Endothelial cell of umbilical vein (primary cell): Measurements from ENCODE around the gene CCNA1. TPM values are rescaled to one million over a fixed set of nuclear protein-coding genes. Genes with fewer than 3 reads are reported as not detected.

Experiments used
- BruUV-seq: library from RNA; stranded (reverse); fragments of 400-500 nt; replicated peaks from 2 replicates; lab custom pipeline; 2021; lab: Mats Ljungman, UMichigan
- CTCF ChIA-PET: fragments of 300-600, 350-600 bp; sonication (Branson Sonifier 250); formaldehyde crosslinking; loops from one replicate; lab custom pipeline; 2021; ENCODE audit warnings: antibody characterized with exemption, inconsistent platforms; lab: Charles Lee
- POLR2A ChIA-PET: fragments of 300-600, 350-600 bp; sonication (Branson Sonifier 250); formaldehyde crosslinking; loops from one replicate; lab custom pipeline; 2021; ENCODE audit warnings: antibody characterized with exemption, inconsistent platforms; lab: Charles Lee
- DNase-seq: peaks from one replicate; pipeline ENCODE4 v3.0.0-alpha.2; 2011; ENCODE audit warnings: low read depth, low spot score
- FAIRE-seq: peaks from 2 replicates; lab custom pipeline; 2011; peaks lifted over from hg19 to GRCh38; lab: Jason Lieb, UNC
- H2AFZ ChIP-seq: 2 replicates; pipeline ENCODE4 v1.6.0; 2012; ENCODE audit warnings: low read depth, low read length, control low read depth, inconsistent platforms
- H3K27ac ChIP-seq: 2 replicates; pipeline ENCODE4 v1.5.1; 2011; ENCODE audit warnings: low read depth, mild to moderate bottlenecking, control low read depth, low read length, moderate library complexity; ENCODE audit not compliant: insufficient read depth
- H3K27me3 ChIP-seq, 2 experiments: 2 replicates each; pipeline versions ENCODE4 v1.6.0 to v1.6.1; 2011; ENCODE audit warnings: low read length in 2 of 2, mixed read lengths in 1 of 2; ENCODE audit not compliant: control insufficient read depth in 2 of 2, insufficient read depth in 2 of 2
- H3K36me3 ChIP-seq, 2 experiments: 2 replicates in 1 of 2; 3 replicates in 1 of 2; pipeline ENCODE4 v1.5.1; 2011; ENCODE audit warnings: low read length in 2 of 2, mild to moderate bottlenecking in 1 of 2, moderate library complexity in 1 of 2; ENCODE audit not compliant: control insufficient read depth in 2 of 2, insufficient read depth in 2 of 2; ENCODE audit errors: extremely low read depth in 1 of 2
- H3K4me1 ChIP-seq: 3 replicates; pipeline ENCODE4 v1.5.1; 2011; ENCODE audit warnings: mild to moderate bottlenecking, low read length; ENCODE audit not compliant: control insufficient read depth, insufficient read depth; ENCODE audit errors: extremely low read depth
- H3K4me2 ChIP-seq: 2 replicates; pipeline ENCODE4 v1.6.1; 2011; ENCODE audit warnings: low read length, control low read depth, mixed read lengths; ENCODE audit not compliant: insufficient read depth
- H3K4me3 ChIP-seq, 3 experiments: fragments of 200-600 bp in 1 of 3; sonication (generic), shearing (Covaris generic) in 1 of 3; replicated peaks in 1 of 3; 2 replicates each; pipeline ENCODE4 v1.5.1; 2011 to 2016; ENCODE audit warnings: control low read depth in 3 of 3, low read length in 3 of 3, mild to moderate bottlenecking in 2 of 3, inconsistent platforms in 1 of 3, low read depth in 1 of 3, moderate library complexity in 1 of 3; ENCODE audit not compliant: insufficient read depth in 1 of 3
- H3K79me2 ChIP-seq: 2 replicates; pipeline ENCODE4 v1.6.0; 2012; ENCODE audit warnings: low read length, inconsistent platforms; ENCODE audit not compliant: control insufficient read depth, insufficient read depth
- H3K9ac ChIP-seq: replicated peaks from 2 replicates; pipeline ENCODE3; 2011; ENCODE audit warnings: low read length, control low read depth; ENCODE audit not compliant: insufficient read depth; ENCODE audit errors: extremely low read depth
- H3K9me1 ChIP-seq: replicated peaks from 3 replicates; pipeline ENCODE4 v1.6.0; 2011; ENCODE audit warnings: mild to moderate bottlenecking, low read length; ENCODE audit not compliant: control insufficient read depth, insufficient read depth; ENCODE audit errors: extremely low read depth
- H3K9me3 ChIP-seq: replicated peaks from 2 replicates; pipeline ENCODE4 v1.5.1; 2012; ENCODE audit warnings: low read length, inconsistent platforms; ENCODE audit not compliant: control insufficient read depth, insufficient read depth
- H4K20me1 ChIP-seq: replicated peaks from 2 replicates; pipeline ENCODE3; 2011; ENCODE audit warnings: mild to moderate bottlenecking, low read length; ENCODE audit not compliant: control insufficient read depth, insufficient read depth; ENCODE audit errors: extremely low read depth
- CTCF ChIP-seq, 2 donors: IDR thresholded peaks; 1 replicate in 1 of 2; 2 replicates in 1 of 2; pipeline ENCODE4 v1.5.1; 2011; ENCODE audit warnings: low read length in 2 of 2, mild to moderate bottlenecking in 2 of 2, moderate library complexity in 2 of 2, control low read depth in 1 of 2, inconsistent platforms in 1 of 2, low read depth in 1 of 2; ENCODE audit not compliant: insufficient read depth in 1 of 2; ENCODE audit errors: extremely low read depth in 1 of 2
- EZH2 ChIP-seq: IDR thresholded peaks from 2 replicates; pipeline ENCODE4 v1.6.1; 2012; ENCODE audit warnings: borderline replicate concordance, low read depth, mild to moderate bottlenecking, moderate library complexity, low read length, inconsistent platforms; ENCODE audit not compliant: severe bottlenecking
- FOS ChIP-seq: IDR thresholded peaks from 2 replicates; pipeline ENCODE4 v1.6.1; 2011; ENCODE audit warnings: mild to moderate bottlenecking, low read length, moderate library complexity, borderline replicate concordance; ENCODE audit not compliant: insufficient read depth
- GATA2 ChIP-seq: IDR thresholded peaks from 2 replicates; pipeline ENCODE4 v1.7.0; 2011; ENCODE audit warnings: low read depth, mild to moderate bottlenecking, moderate library complexity, mixed read lengths, low read length; ENCODE audit not compliant: insufficient read length, insufficient read depth
- JUN ChIP-seq: IDR thresholded peaks from 2 replicates; pipeline ENCODE4 v1.6.1; 2011; ENCODE audit warnings: borderline replicate concordance, low read depth; ENCODE audit not compliant: insufficient read length, insufficient read depth
- MAX ChIP-seq: IDR thresholded peaks from 2 replicates; pipeline ENCODE4 v1.6.1; 2011; ENCODE audit not compliant: insufficient read depth, insufficient read length
- MYC ChIP-seq: IDR thresholded peaks from one replicate; pipeline ENCODE4 v1.6.1; 2011; ENCODE audit warnings: mild to moderate bottlenecking, low read depth, low read length
- POLR2A ChIP-seq: IDR thresholded peaks from 2 replicates; pipeline ENCODE4 v1.6.1; 2012; ENCODE audit warnings: low read depth, mild to moderate bottlenecking, control low read depth, low read length
- POLR2AphosphoS5 ChIP-seq: IDR thresholded peaks from 2 replicates; pipeline ENCODE4 v1.6.1; 2012; ENCODE audit warnings: low read depth, mild to moderate bottlenecking, control low read depth, low read length, moderate library complexity; ENCODE audit not compliant: insufficient read depth
- dilution Hi-C: fragments of 300-500 bp; cut with MboI; formaldehyde crosslinking; loops from one replicate; pipeline ENCODE4 v1.15.0; 2019; ENCODE audit warnings: low sequenced_read_pairs; ENCODE audit not compliant: extremely low pct_ligation_motif_present
- intact Hi-C: fragments of 100-400 bp; cut with micrococcal nuclease; formaldehyde crosslinking; loops from one replicate; pipeline ENCODE4 v1.10.0; 2022
- polyA plus RNA-seq, 4 experiments: library from polyadenylated mRNA; depleted of rRNA in 3 of 4; stranded (reverse) in 3 of 4; unstranded in 1 of 4; fragments of >200 nt; gene quantifications; 2 replicates each; pipeline versions ENCODE4 v1.2.1 to v1.2.3, GENCODE V29; 2011 to 2012; ENCODE audit warnings: missing spikeins in 1 of 4
- total RNA-seq: library from RNA; stranded (reverse); gene quantifications from 2 replicates; pipeline ENCODE4 v1.2.3, GENCODE V29; 2021

CCNA1 gene
- total and polyA plus RNA-seq, 2 donors (not counting 3 experiments of a cell fraction or from before 2014, with no cell fraction given): 0.46 to 2.8 TPM

- TF ChIP-seq FOS (no peak), POLR2AphosphoS5 (no peak), CTCF (IDR thresholded peaks at IDR 0.05; ENCODE audit: extremely low read depth in 1 of 2, insufficient read depth in 1 of 2, low read depth in 1 of 2, low read length in 2 of 2) (no peak), JUN (no peak), EZH2 (no peak), POLR2A (no peak), GATA2 (no peak), MAX (no peak), MYC (no peak)
- Histone ChIP-seq H3K79me2 (no peaks in the 10 kb centered on the region), H3K9me3 (no peaks in the 10 kb centered on the region), H3K36me3 (no peaks in the 10 kb centered on the region), H3K4me3 (no peak overlapping the region), H2AFZ (no peak overlapping the region), H4K20me1 (no peaks in the 10 kb centered on the region), H3K9ac (no peak overlapping the region), H3K27ac (no peak overlapping the region), H3K9me1 (no peaks in the 10 kb centered on the region), H3K4me2 (no peak overlapping the region), H3K27me3 (no peaks in the 10 kb centered on the region), H3K4me1 (peaks cover 16% of the 10 kb centered on the region)
- FAIRE-seq: no peak
- dilution Hi-C loops (no loop called here), intact Hi-C loops (no loop called here)
- ChIA-PET POLR2A (no interaction called here), CTCF (no interaction called here)
- DNase-seq: no peak
- BruUV-seq: no TSS peak
Observed at GRCh38 chr13:36414461-36414860, 17.8 kb upstream of the CCNA1 start.
